B cell (primary cell): ENCODE results near the gene ZNF442.
"Not testable (repeated sequence)": the region's sequence is repeated elsewhere in the genome, so short reads cannot be mapped to it uniquely, and the experiment has no call there.

Experiments used
- EZH2 ChIP-seq: IDR thresholded peaks from 2 replicates; pipeline ENCODE4 v1.6.1; 2012; ENCODE audit warnings: borderline replicate concordance, low read depth, mild to moderate bottlenecking, moderate library complexity, low read length; ENCODE audit not compliant: insufficient read depth, poor library complexity, severe bottlenecking
- TF ChIP-seq, protein P1 (sequence below): fragments of 200-600 bp; IDR thresholded peaks from one replicate; pipeline ENCODE4 v1.8.0; 2022; ENCODE audit warnings: antibody characterized with exemption, mild to moderate bottlenecking

DNA sequence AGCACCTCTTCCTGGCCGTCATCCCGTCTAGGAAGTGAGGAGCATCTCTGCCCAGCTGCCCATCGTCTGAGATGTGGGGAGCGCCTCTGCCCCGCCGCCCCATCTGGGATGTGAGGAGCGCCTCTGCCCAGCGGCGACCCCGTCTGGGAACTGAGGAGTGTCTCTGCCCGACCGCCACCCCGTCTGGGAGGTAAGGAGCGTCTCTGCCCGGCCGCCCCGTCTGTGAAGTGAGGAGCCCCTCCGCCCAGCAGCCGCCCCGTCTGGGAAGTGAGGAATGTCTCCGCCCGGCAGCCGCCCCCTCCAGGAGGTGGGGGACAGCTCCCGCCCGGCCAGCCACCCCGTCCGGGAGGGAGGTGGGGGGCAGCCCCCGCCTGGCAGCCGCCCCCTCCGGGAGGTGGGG, 3.2 kb downstream of the ZNF442 start:
- not testable (repeated sequence) for TF ChIP-seq EZH2
- TF ChIP-seq, protein P1, sequence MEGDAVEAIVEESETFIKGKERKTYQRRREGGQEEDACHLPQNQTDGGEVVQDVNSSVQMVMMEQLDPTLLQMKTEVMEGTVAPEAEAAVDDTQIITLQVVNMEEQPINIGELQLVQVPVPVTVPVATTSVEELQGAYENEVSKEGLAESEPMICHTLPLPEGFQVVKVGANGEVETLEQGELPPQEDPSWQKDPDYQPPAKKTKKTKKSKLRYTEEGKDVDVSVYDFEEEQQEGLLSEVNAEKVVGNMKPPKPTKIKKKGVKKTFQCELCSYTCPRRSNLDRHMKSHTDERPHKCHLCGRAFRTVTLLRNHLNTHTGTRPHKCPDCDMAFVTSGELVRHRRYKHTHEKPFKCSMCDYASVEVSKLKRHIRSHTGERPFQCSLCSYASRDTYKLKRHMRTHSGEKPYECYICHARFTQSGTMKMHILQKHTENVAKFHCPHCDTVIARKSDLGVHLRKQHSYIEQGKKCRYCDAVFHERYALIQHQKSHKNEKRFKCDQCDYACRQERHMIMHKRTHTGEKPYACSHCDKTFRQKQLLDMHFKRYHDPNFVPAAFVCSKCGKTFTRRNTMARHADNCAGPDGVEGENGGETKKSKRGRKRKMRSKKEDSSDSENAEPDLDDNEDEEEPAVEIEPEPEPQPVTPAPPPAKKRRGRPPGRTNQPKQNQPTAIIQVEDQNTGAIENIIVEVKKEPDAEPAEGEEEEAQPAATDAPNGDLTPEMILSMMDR, result not testable (repeated sequence)
